ENCODE measurements around the gene MALL. TPM values are rescaled to one million over a fixed set of nuclear protein-coding genes. Genes with fewer than 3 reads are reported as not detected.
"Not testable (repeated sequence)": the region's sequence is repeated elsewhere in the genome, so short reads cannot be mapped to it uniquely, and the experiment has no call there.

MALL gene
- polyA plus RNA-seq, 4 donors, result 123 to 199 (median 172) TPM

GRCh38 chr2:110114831-110115255 is 779 bp downstream of the MALL start:
- H3K27ac ChIP-seq (ENCODE audit: low read depth in 1 of 3, low read length in 2 of 3), result peak overlapping the region; percentile 85 to 99 (median 99)
- peaks cover 0 to 30% (median 5%) of the 10 kb centered on the region in 3 donors for H3K4me1 ChIP-seq (ENCODE audit: control insufficient read depth in 3 of 3, insufficient read depth in 2 of 3, low read depth in 1 of 3, low read length in 2 of 3)
- H3K36me3 ChIP-seq (ENCODE audit: control insufficient read depth in 3 of 3, insufficient read depth in 2 of 3, low read depth in 1 of 3, low read length in 3 of 3), result peaks cover 0 to 6% (median 0%) of the 10 kb centered on the region in 3 donors
- no peaks in the 10 kb centered on the region for H3K9me3 ChIP-seq (ENCODE audit: control insufficient read depth in 2 of 2, insufficient read depth in 1 of 2, low read depth in 1 of 2, low read length in 1 of 2)
- peak overlapping the region; percentile 41 to 93 (median 64) for H3K4me3 ChIP-seq (ENCODE audit: low read depth in 1 of 3, low read length in 3 of 3)
- H3K27me3 ChIP-seq (ENCODE audit: control insufficient read depth in 3 of 3, insufficient read depth in 3 of 3, low read length in 3 of 3), result peaks cover 0 to 8% (median 3%) of the 10 kb centered on the region in 3 donors
- FAIRE-seq (no peak), DNase-seq (peak; percentile 68 to 89)
- WGBS, 3 donors, result 8 to 53% (median 51%) methylated on average over 14 of the region's 14 CpGs

- H3K4me3 ChIP-seq (ENCODE audit: low read depth in 1 of 3, low read length in 3 of 3), result peak overlapping the region in 2 of 3 donors; percentile 64 to 93
- peak overlapping the region; percentile 85 to 99 (median 99) for H3K27ac ChIP-seq (ENCODE audit: low read depth in 1 of 3, low read length in 2 of 3)
- no peaks in the 10 kb centered on the region for H3K9me3 ChIP-seq (ENCODE audit: control insufficient read depth in 2 of 2, insufficient read depth in 1 of 2, low read depth in 1 of 2, low read length in 1 of 2)
- H3K36me3 ChIP-seq (ENCODE audit: control insufficient read depth in 3 of 3, insufficient read depth in 2 of 3, low read depth in 1 of 3, low read length in 3 of 3), result peaks cover 0 to 6% (median 0%) of the 10 kb centered on the region in 3 donors
- WGBS, 3 donors, result 13 to 46% (median 24%) methylated on average over 8 of the region's 8 CpGs
- peaks cover 0 to 8% (median 3%) of the 10 kb centered on the region in 3 donors for H3K27me3 ChIP-seq (ENCODE audit: control insufficient read depth in 3 of 3, insufficient read depth in 3 of 3, low read length in 3 of 3)
- FAIRE-seq (no peak), DNase-seq (peak; percentile 86 to 95)
- H3K4me1 ChIP-seq (ENCODE audit: control insufficient read depth in 3 of 3, insufficient read depth in 2 of 3, low read depth in 1 of 3, low read length in 2 of 3), result peaks cover 0 to 23% (median 4%) of the 10 kb centered on the region in 3 donors
Measured at GRCh38 chr2:110113961-110114591, 1.5 kb downstream of the MALL start.

GRCh38 chr2:110108291-110108690 is 7.3 kb downstream of the MALL start:
- H3K27ac ChIP-seq (ENCODE audit: low read depth in 1 of 3, low read length in 2 of 3), result peak overlapping the region in 2 of 3 donors; percentile 88 to 96
- not testable (repeated sequence) for H3K27me3 ChIP-seq (ENCODE audit: control insufficient read depth in 3 of 3, insufficient read depth in 3 of 3, low read length in 3 of 3); H3K9me3 ChIP-seq (ENCODE audit: control insufficient read depth in 2 of 2, insufficient read depth in 1 of 2, low read depth in 1 of 2, low read length in 1 of 2); H3K4me3 ChIP-seq (ENCODE audit: low read depth in 1 of 3, low read length in 3 of 3); DNase-seq; FAIRE-seq
- peaks cover 0 to 28% (median 0%) of the 10 kb centered on the region in 3 donors for H3K36me3 ChIP-seq (ENCODE audit: control insufficient read depth in 3 of 3, insufficient read depth in 2 of 3, low read depth in 1 of 3, low read length in 3 of 3)
- H3K4me1 ChIP-seq (ENCODE audit: control insufficient read depth in 3 of 3, insufficient read depth in 2 of 3, low read depth in 1 of 3, low read length in 2 of 3), result peaks cover 7 to 51% (median 14%) of the 10 kb centered on the region in 3 donors
- WGBS, 3 donors, result 72 to 88% (median 83%) methylated on average over 2 of the region's 2 CpGs

GRCh38 chr2:110107092-110108079 is 8.2 kb downstream of the MALL start:
- DNase-seq, result peak; percentile 85 to 97
- H3K9me3 ChIP-seq (ENCODE audit: control insufficient read depth in 2 of 2, insufficient read depth in 1 of 2, low read depth in 1 of 2, low read length in 1 of 2), result peaks cover 0 to 7% of the 10 kb centered on the region in 2 donors
- peaks cover 7 to 60% (median 14%) of the 10 kb centered on the region in 3 donors for H3K4me1 ChIP-seq (ENCODE audit: control insufficient read depth in 3 of 3, insufficient read depth in 2 of 3, low read depth in 1 of 3, low read length in 2 of 3)
- H3K27me3 ChIP-seq (ENCODE audit: control insufficient read depth in 3 of 3, insufficient read depth in 3 of 3, low read length in 3 of 3), result no peaks in the 10 kb centered on the region
- WGBS, 3 donors, result 77 to 88% (median 80%) methylated on average over 3 of the region's 3 CpGs
- peaks cover 0 to 36% (median 0%) of the 10 kb centered on the region in 3 donors for H3K36me3 ChIP-seq (ENCODE audit: control insufficient read depth in 3 of 3, insufficient read depth in 2 of 3, low read depth in 1 of 3, low read length in 3 of 3)
- no peak overlapping the region for H3K4me3 ChIP-seq (ENCODE audit: low read depth in 1 of 3, low read length in 3 of 3)
- no peak for FAIRE-seq
- peak overlapping the region; percentile 88 to 96 (median 96) for H3K27ac ChIP-seq (ENCODE audit: low read depth in 1 of 3, low read length in 2 of 3)

- Histone ChIP-seq H3K9me3 (ENCODE audit: control insufficient read depth in 2 of 2, insufficient read depth in 1 of 2, low read depth in 1 of 2, low read length in 1 of 2) (peaks cover 0 to 7% of the 10 kb centered on the region in 2 donors), H3K4me3 (ENCODE audit: low read depth in 1 of 3, low read length in 3 of 3) (no peak overlapping the region), H3K4me1 (ENCODE audit: control insufficient read depth in 3 of 3, insufficient read depth in 2 of 3, low read depth in 1 of 3, low read length in 2 of 3) (peaks cover 10 to 68% (median 17%) of the 10 kb centered on the region in 3 donors), H3K27me3 (ENCODE audit: control insufficient read depth in 3 of 3, insufficient read depth in 3 of 3, low read length in 3 of 3) (no peaks in the 10 kb centered on the region), H3K36me3 (ENCODE audit: control insufficient read depth in 3 of 3, insufficient read depth in 2 of 3, low read depth in 1 of 3, low read length in 3 of 3) (peaks cover 0 to 43% (median 0%) of the 10 kb centered on the region in 3 donors), H3K27ac (ENCODE audit: low read depth in 1 of 3, low read length in 2 of 3) (peak overlapping the region; percentile 88 to 96 (median 96))
- FAIRE-seq, result no peak
- 64 to 67% (median 66%) methylated on average over 6 of the region's 6 CpGs for WGBS, 3 donors
- DNase-seq, result peak in 1 of 2 donors; percentile 34
Measured at GRCh38 chr2:110106642-110107041, 9.0 kb downstream of the MALL start.

- Histone ChIP-seq H3K9me3 (ENCODE audit: control insufficient read depth in 2 of 2, insufficient read depth in 1 of 2, low read depth in 1 of 2, low read length in 1 of 2) (peaks cover 0 to 7% of the 10 kb centered on the region in 2 donors), H3K27me3 (ENCODE audit: control insufficient read depth in 3 of 3, insufficient read depth in 3 of 3, low read length in 3 of 3) (no peaks in the 10 kb centered on the region), H3K36me3 (ENCODE audit: control insufficient read depth in 3 of 3, insufficient read depth in 2 of 3, low read depth in 1 of 3, low read length in 3 of 3) (peaks cover 0 to 49% (median 0%) of the 10 kb centered on the region in 3 donors), H3K27ac (ENCODE audit: low read depth in 1 of 3, low read length in 2 of 3) (peak overlapping the region; percentile 88 to 97 (median 96)), H3K4me1 (ENCODE audit: control insufficient read depth in 3 of 3, insufficient read depth in 2 of 3, low read depth in 1 of 3, low read length in 2 of 3) (peaks cover 12 to 76% (median 17%) of the 10 kb centered on the region in 3 donors), H3K4me3 (ENCODE audit: low read depth in 1 of 3, low read length in 3 of 3) (no peak overlapping the region)
- DNase-seq, result peak; percentile 84 to 94
- FAIRE-seq, result no peak
- 6 to 40% (median 15%) methylated on average over 8 of the region's 8 CpGs for WGBS, 3 donors
Measured at GRCh38 chr2:110105608-110106467, 9.8 kb downstream of the MALL start.

GRCh38 chr2:110105183-110105582 is 10.4 kb downstream of the MALL start:
- H3K27me3 ChIP-seq (ENCODE audit: control insufficient read depth in 3 of 3, insufficient read depth in 3 of 3, low read length in 3 of 3), result no peaks in the 10 kb centered on the region
- no peak overlapping the region for H3K4me3 ChIP-seq (ENCODE audit: low read depth in 1 of 3, low read length in 3 of 3)
- no peak for FAIRE-seq
- peaks cover 13 to 79% (median 17%) of the 10 kb centered on the region in 3 donors for H3K4me1 ChIP-seq (ENCODE audit: control insufficient read depth in 3 of 3, insufficient read depth in 2 of 3, low read depth in 1 of 3, low read length in 2 of 3)
- DNase-seq, result no peak
- H3K36me3 ChIP-seq (ENCODE audit: control insufficient read depth in 3 of 3, insufficient read depth in 2 of 3, low read depth in 1 of 3, low read length in 3 of 3), result peaks cover 0 to 55% (median 0%) of the 10 kb centered on the region in 3 donors
- peak overlapping the region; percentile 88 to 97 (median 96) for H3K27ac ChIP-seq (ENCODE audit: low read depth in 1 of 3, low read length in 2 of 3)
- peaks cover 0 to 7% of the 10 kb centered on the region in 2 donors for H3K9me3 ChIP-seq (ENCODE audit: control insufficient read depth in 2 of 2, insufficient read depth in 1 of 2, low read depth in 1 of 2, low read length in 1 of 2)
- WGBS, 3 donors, result 65 to 78% (median 74%) methylated on average over 4 of the region's 4 CpGs

Data from small intestine (tissue), 7 donors.